GM23338 (cell line): Measurements from ENCODE around the gene IER5. TPM values are rescaled to one million over a fixed set of nuclear protein-coding genes. Genes with fewer than 3 reads are reported as not detected.

ENCODE experiments used
- ATAC-seq: fragments of 200-7000 bp; cut with Tn5 transposase; 3 replicates; pipeline ENCODE4 v1.9.1; 2020
- DNase-seq: peaks from one replicate; pipeline ENCODE4 v3.0.0-alpha.2; 2015; ENCODE audit warnings: low spot score
- H2AFZ ChIP-seq: fragments of 200-600 bp; sonication (generic); 2 replicates; pipeline ENCODE4 v1.8.0; 2016; ENCODE audit warnings: antibody characterized with exemption, mild to moderate bottlenecking, moderate library complexity
- H3F3A ChIP-seq: fragments of 200-600 bp; sonication (generic); replicated peaks from 2 replicates; pipeline ENCODE4 v1.8.0; 2017; ENCODE audit warnings: antibody characterized with exemption, mixed run types, low read depth
- H3K27ac ChIP-seq: fragments of 200-600 bp; sonication (generic); 2 replicates; pipeline ENCODE4 v1.6.1; 2016; ENCODE audit warnings: low read depth
- H3K27me3 ChIP-seq: fragments of 200-600 bp; sonication (generic); 2 replicates; pipeline ENCODE4 v1.8.0; 2016; ENCODE audit warnings: mild to moderate bottlenecking, mixed run types, moderate library complexity; ENCODE audit not compliant: insufficient read depth
- H3K36me3 ChIP-seq: fragments of 200-600 bp; sonication (generic); 2 replicates; pipeline ENCODE4 v1.8.0; 2016; ENCODE audit warnings: mild to moderate bottlenecking; ENCODE audit not compliant: insufficient read depth
- H3K4me1 ChIP-seq: fragments of 200-600 bp; sonication (generic); 2 replicates; pipeline ENCODE4 v1.8.0; 2016; ENCODE audit warnings: mild to moderate bottlenecking, moderate library complexity; ENCODE audit not compliant: insufficient read depth
- H3K4me2 ChIP-seq: fragments of 200-600 bp; sonication (generic); 2 replicates; pipeline ENCODE4 v1.7.1; 2017; ENCODE audit warnings: mixed run types
- H3K4me3 ChIP-seq: fragments of 200-600 bp; sonication (generic); 2 replicates; pipeline ENCODE4 v1.6.1; 2016; ENCODE audit warnings: mixed run types
- H3K79me2 ChIP-seq: fragments of 200-600 bp; sonication (generic); replicated peaks from 2 replicates; pipeline ENCODE4 v1.8.0; 2017; ENCODE audit warnings: mild to moderate bottlenecking; ENCODE audit not compliant: insufficient read depth
- H3K9me2 ChIP-seq: fragments of 200-600 bp; sonication (generic); 2 replicates; pipeline ENCODE4 v1.8.0; 2017; ENCODE audit not compliant: insufficient read depth
- H4K20me1 ChIP-seq: fragments of 200-600 bp; sonication (generic); replicated peaks from 2 replicates; pipeline ENCODE4 v1.8.0; 2017; ENCODE audit warnings: mild to moderate bottlenecking; ENCODE audit not compliant: insufficient read depth
- H3K27ac Mint-ChIP-seq: 2 replicates; pipeline ENCODE4 v1.8.0; 2020; ENCODE audit warnings: inconsistent platforms, mild to moderate bottlenecking, moderate library complexity, mixed read lengths
- H3K27me3 Mint-ChIP-seq: 3 replicates; pipeline ENCODE4 v1.8.0; 2022; ENCODE audit warnings: low read depth, mild to moderate bottlenecking, moderate library complexity, mixed read lengths, inconsistent platforms; ENCODE audit not compliant: insufficient read depth, poor library complexity
- H3K36me3 Mint-ChIP-seq: 3 replicates; pipeline ENCODE4 v1.8.0; 2021; ENCODE audit warnings: low read depth, mild to moderate bottlenecking, inconsistent platforms, moderate library complexity, mixed read lengths
- H3K4me1 Mint-ChIP-seq: 3 replicates; pipeline ENCODE4 v1.8.0; 2020; ENCODE audit warnings: mild to moderate bottlenecking, inconsistent platforms, mixed read lengths
- H3K4me3 Mint-ChIP-seq: 3 replicates; pipeline ENCODE4 v1.8.0; 2021; ENCODE audit warnings: moderate library complexity, mild to moderate bottlenecking, inconsistent platforms, mixed read lengths
- H3K9me3 Mint-ChIP-seq: 3 replicates; pipeline ENCODE4 v1.8.0; 2020; ENCODE audit warnings: moderate library complexity, mild to moderate bottlenecking, inconsistent platforms, mixed read lengths
- CREB1 ChIP-seq: fragments of 250-450 bp; sonication (Bioruptor Pico); IDR thresholded peaks from 2 replicates; pipeline ENCODE4 v1.5.0; 2020; ENCODE audit warnings: low read depth, mild to moderate bottlenecking, moderate library complexity
- CTCF ChIP-seq, 2 experiments: fragments of 200-600 bp in 1 of 2; sonication (generic) in 1 of 2; conservative IDR thresholded peaks; 2 replicates each; pipeline versions ENCODE4 v1.5.1 to v1.6.1; 2016 to 2017; ENCODE audit warnings: antibody characterized with exemption in 2 of 2, low read depth in 2 of 2, mild to moderate bottlenecking in 2 of 2, moderate library complexity in 1 of 2
- JUNB ChIP-seq: IDR thresholded peaks from one replicate; pipeline ENCODE4 v1.6.1; 2016; ENCODE audit warnings: antibody characterized with exemption; ENCODE audit not compliant: unreplicated experiment
- POLR2AphosphoS5 ChIP-seq: IDR thresholded peaks from 2 replicates; pipeline ENCODE4 v1.6.1; 2016; ENCODE audit warnings: antibody characterized with exemption, low read depth
- polyA plus RNA-seq: library from polyadenylated mRNA; unstranded; fragments of >200 nt; fragmentation: Nextera tagmentation; extraction: Ambion mirVana; gene quantifications from 2 replicates; pipeline ENCODE4 v1.2.1, GENCODE V29; 2016
- total RNA-seq: library from RNA; depleted of rRNA; stranded (reverse); fragments of >200 nt; shearing (Covaris generic); gene quantifications from 2 replicates; pipeline ENCODE4 v1.2.3, GENCODE V29; 2014

The IER5 gene
- total and polyA plus RNA-seq, 2 experiments from 2014 or later = 3.8 to 9.5 TPM

GRCh38 chr1:181134543-181135436 lies 46.3 kb downstream of the IER5 start (continued):
- TF ChIP-seq CTCF (conservative IDR thresholded peaks at IDR 0.05; ENCODE audit: low read depth in 2 of 2) = no peak
- TF ChIP-seq POLR2AphosphoS5 = no peak
- no peak for TF ChIP-seq JUNB
- no peak for TF ChIP-seq CREB1

GRCh38 chr1:181135437-181135731 lies 46.9 kb downstream of the IER5 start:
- no peak overlapping the region for H3K27ac ChIP-seq
- H3K4me3 ChIP-seq = no peak overlapping the region
- H3K4me2 ChIP-seq = no peak overlapping the region
- H3K27me3 ChIP-seq = no peaks in the 10 kb centered on the region
- H3F3A ChIP-seq = 0 out of 2 replicates have a peak, but pooled peaks cover 5% of the 10 kb centered on the region
- H3K79me2 ChIP-seq = no peaks in the 10 kb centered on the region
- no peaks in the 10 kb centered on the region; the same call in 2 of the 3 replicates for H3K36me3 Mint-ChIP-seq
- H2AFZ ChIP-seq = no peak overlapping the region
- H3K36me3 ChIP-seq = no peaks in the 10 kb centered on the region
- TF ChIP-seq CTCF (conservative IDR thresholded peaks at IDR 0.05; ENCODE audit: low read depth in 2 of 2) (peak; percentile 34 to 44; a peak in 3 of 4 replicates), JUNB (no peak)
- peaks cover 15% of the 10 kb centered on the region for H3K4me1 ChIP-seq
- H3K9me3 Mint-ChIP-seq = no peaks in the 10 kb centered on the region; the same call in 2 of the 3 replicates
- peak; percentile 34; the same call in 2 of the 3 replicates for ATAC-seq
- no peaks in the 10 kb centered on the region for H3K9me2 ChIP-seq
- peaks cover 17% of the 10 kb centered on the region for H3K27me3 Mint-ChIP-seq
- peak overlapping the region; percentile 94 for H3K27ac Mint-ChIP-seq
- DNase-seq = peak; percentile 53
- H4K20me1 ChIP-seq = no peaks in the 10 kb centered on the region
- H3K4me3 Mint-ChIP-seq = no peak overlapping the region
- H3K4me1 Mint-ChIP-seq = peaks cover 36% of the 10 kb centered on the region

GRCh38 chr1:181135815-181136737 lies 47.6 kb downstream of the IER5 start:
- ATAC-seq = no peak
- Mint-ChIP-seq H3K4me1 (peaks cover 30% of the 10 kb centered on the region), H3K9me3 (no peaks in the 10 kb centered on the region; the same call in 2 of the 3 replicates), H3K27ac (0 out of 2 replicates have a peak overlapping the region, but pooled peaks have one; percentile 94), H3K27me3 (peaks cover 19% of the 10 kb centered on the region), H3K4me3 (no peak overlapping the region), H3K36me3 (no peaks in the 10 kb centered on the region; the same call in 2 of the 3 replicates)
- Histone ChIP-seq H3K27ac (no peak overlapping the region), H3F3A (0 out of 2 replicates have a peak, but pooled peaks cover 5% of the 10 kb centered on the region), H3K79me2 (no peaks in the 10 kb centered on the region), H3K9me2 (no peaks in the 10 kb centered on the region), H3K4me3 (no peak overlapping the region), H3K4me1 (peaks cover 15% of the 10 kb centered on the region), H3K27me3 (no peaks in the 10 kb centered on the region), H3K4me2 (no peak overlapping the region), H4K20me1 (no peaks in the 10 kb centered on the region), H3K36me3 (no peaks in the 10 kb centered on the region), H2AFZ (no peak overlapping the region)
- DNase-seq = no peak
- no peak for TF ChIP-seq CTCF (conservative IDR thresholded peaks at IDR 0.05; ENCODE audit: low read depth in 2 of 2)
